K562 (cell line): ENCODE measurements around the gene TENM4. TPM values are rescaled to one million over a fixed set of nuclear protein-coding genes. Genes with fewer than 3 reads are reported as not detected.

Experiments
- ATF1 ChIP-seq, 2 experiments: fragments of 450-650 bp in 1 of 2; IDR thresholded peaks; 2 replicates each; pipeline ENCODE4 v1.6.1; 2016; ENCODE audit warnings: missing compliant biosample characterization in 1 of 2, missing genetic modification characterization in 1 of 2
- BRD9 ChIP-seq: fragments of 450-650 bp; IDR thresholded peaks from 2 replicates; pipeline ENCODE4 v1.6.1; 2018; ENCODE audit warnings: low read depth; ENCODE audit not compliant: partially characterized antibody
- CREM ChIP-seq: IDR thresholded peaks from 2 replicates; pipeline ENCODE4 v1.6.1; 2014; ENCODE audit warnings: antibody characterized with exemption, low read depth
- E2F1 ChIP-seq: sonication (generic); formaldehyde crosslinking; IDR thresholded peaks from 2 replicates; pipeline ENCODE4 v1.8.1; 2023; ENCODE audit warnings: mild to moderate bottlenecking, missing genetic modification reagents, moderate library complexity
- E4F1 ChIP-seq: fragments of 250-450 bp; sonication (Bioruptor Pico); IDR thresholded peaks from 2 replicates; pipeline ENCODE4 v1.5.0; 2021; ENCODE audit warnings: mild to moderate bottlenecking, borderline replicate concordance
- ERF ChIP-seq: fragments of 450-650 bp; formaldehyde crosslinking; IDR thresholded peaks from 2 replicates; pipeline ENCODE4 v1.4.0; 2020; ENCODE audit warnings: mild to moderate bottlenecking, mixed read lengths
- GATA2 ChIP-seq: sonication (generic); formaldehyde crosslinking; IDR thresholded peaks from 2 replicates; pipeline ENCODE4 v1.4.0; 2020; ENCODE audit warnings: mild to moderate bottlenecking, missing genetic modification reagents
- LCOR ChIP-seq: sonication (generic); formaldehyde crosslinking; IDR thresholded peaks from 2 replicates; pipeline ENCODE4 v1.8.0; 2022; ENCODE audit warnings: mild to moderate bottlenecking, missing genetic modification reagents
- NR2C1 ChIP-seq, 2 experiments: fragments of 450-650 bp; IDR thresholded peaks; 2 replicates each; pipeline ENCODE4 v1.6.1; 2017; ENCODE audit warnings: mild to moderate bottlenecking in 2 of 2, antibody characterized with exemption in 1 of 2, inconsistent platforms in 1 of 2, missing compliant biosample characterization in 1 of 2, missing genetic modification characterization in 1 of 2
- PKNOX1 ChIP-seq: fragments of 450-650 bp; IDR thresholded peaks from 2 replicates; pipeline ENCODE4 v1.6.1; 2016
- SMARCB1 ChIP-seq: IDR thresholded peaks from 2 replicates; pipeline ENCODE4 v1.6.1; 2011; ENCODE audit warnings: improper control_type of control experiment, low read depth; ENCODE audit not compliant: insufficient read length
- SRSF1 ChIP-seq: fragments of 200-400 bp; formaldehyde crosslinking; IDR thresholded peaks from 2 replicates; pipeline ENCODE4 v1.6.1; 2017; ENCODE audit warnings: mild to moderate bottlenecking, low read depth, low read length, moderate library complexity
- TEAD4 ChIP-seq, 2 experiments: sonication (generic) in 1 of 2; formaldehyde crosslinking in 1 of 2; IDR thresholded peaks; 2 replicates each; pipeline versions ENCODE4 v1.6.1 to v1.8.0; 2012 to 2022; ENCODE audit warnings: borderline replicate concordance in 1 of 2, inconsistent platforms in 1 of 2, low read length in 1 of 2, mild to moderate bottlenecking in 1 of 2, missing genetic modification reagents in 1 of 2
- THRB ChIP-seq: fragments of 450-650 bp; formaldehyde crosslinking; conservative IDR thresholded peaks from 2 replicates; pipeline ENCODE4 v1.4.0; 2022; ENCODE audit warnings: mild to moderate bottlenecking, missing genetic modification characterization
- ZKSCAN8 ChIP-seq: fragments of 200-800 bp; sonication (Bioruptor generic); IDR thresholded peaks from 2 replicates; pipeline ENCODE4 v1.6.1; 2016; ENCODE audit warnings: missing genetic modification characterization, missing compliant biosample characterization
- ZNF354B ChIP-seq: fragments of 250-450 bp; sonication (Bioruptor Pico); IDR thresholded peaks from 2 replicates; pipeline ENCODE4 v1.4.0; 2020
- ZNF592 ChIP-seq: fragments of 450-650 bp; IDR thresholded peaks from 2 replicates; pipeline ENCODE4 v1.6.1; 2017; ENCODE audit warnings: antibody characterized with exemption, mild to moderate bottlenecking
- ZNF79 ChIP-seq: fragments of 250-450 bp; sonication (Bioruptor Pico); IDR thresholded peaks from 2 replicates; pipeline ENCODE4 v1.4.0; 2020; ENCODE audit warnings: low read depth, mild to moderate bottlenecking, moderate library complexity
- polyA plus RNA-seq, 8 experiments: library from polyadenylated mRNA; depleted of rRNA in 4 of 8; stranded (reverse) in 5 of 8; unstranded in 3 of 8; fragments of >200 nt; fragmentation: Nextera tagmentation in 2 of 8; fragmentation: Illumina TruSeq in 1 of 8; extraction: Ambion mirVana in 2 of 8; extraction: Trizol in 1 of 8; gene quantifications; 2 replicates each; pipeline versions ENCODE4 v1.2.1 to v1.2.3, GENCODE V29; 2011 to 2014; ENCODE audit warnings: inconsistent platforms in 1 of 8, missing spikeins in 1 of 8
- total RNA-seq, 7 experiments: library from RNA; depleted of rRNA in 6 of 7; stranded (reverse); fragments of >200 nt in 6 of 7; fragmentation: Illumina TruSeq in 2 of 7; extraction: Trizol in 2 of 7; gene quantifications; 2 replicates each; pipeline versions ENCODE4 v1.2.1 to v1.2.3, GENCODE V29; 2011 to 2021; ENCODE audit warnings: low replicate concordance in 1 of 7

The TENM4 gene
- total and polyA plus RNA-seq, 9 of the 15 experiments (the other 6 are each of a cell fraction or from before 2014, with no cell fraction given) = 0.16 TPM; not detected in 8

DNA sequence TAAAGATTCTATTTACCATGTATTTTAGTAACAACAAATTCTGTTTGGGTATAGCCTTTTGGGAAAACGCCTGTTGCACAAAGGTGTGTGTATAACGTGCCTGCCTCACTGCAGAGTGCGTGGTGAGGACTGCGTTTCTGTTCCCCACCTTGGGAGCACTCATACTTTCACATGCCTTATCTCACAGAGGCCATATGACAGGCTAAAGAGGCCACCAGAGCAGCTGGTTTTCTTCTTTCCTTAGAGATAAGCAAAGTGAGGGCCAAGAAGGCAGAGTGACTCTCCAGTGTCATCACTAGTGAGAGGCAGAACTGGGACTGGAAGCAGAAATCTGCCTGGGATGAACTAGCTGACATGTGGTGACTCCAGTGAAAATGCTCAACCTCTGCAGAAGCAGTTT lies 497.0 kb downstream of the TENM4 start (continued):
- TF ChIP-seq ATF1 (CRISPR knock-in tag; IDR thresholded peaks at IDR 0.05) (no peak), ATF1 (tag; IDR thresholded peaks at IDR 0.05) (0 out of 2 replicates have a peak, but pooled peaks have one; percentile 9), NR2C1 (IDR thresholded peaks at IDR 0.05) (no peak), NR2C1 (tag; IDR thresholded peaks at IDR 0.05) (0 out of 2 replicates have a peak, but pooled peaks have one; percentile 19), CREM (0 out of 2 replicates have a peak, but pooled peaks have one; percentile 8), SMARCB1 (no peak), ZNF354B (CRISPR knock-in tag) (no peak), SRSF1 (no peak), ZNF79 (no peak), TEAD4 (IDR thresholded peaks at IDR 0.05; ENCODE audit: low read length) (peak; percentile 90), TEAD4 (CRISPR knock-in tag; IDR thresholded peaks at IDR 0.05; ENCODE audit: borderline replicate concordance) (no peak), ERF (CRISPR knock-in tag) (no peak), THRB (CRISPR knock-in tag) (no peak), ZKSCAN8 (CRISPR knock-in tag) (peak; percentile 59; the same call in 1 of the 2 replicates), E2F1 (no peak), LCOR (no peak), E4F1 (CRISPR knock-in tag) (no peak), GATA2 (CRISPR knock-in tag) (peak; percentile 54), ZNF592 (no peak), PKNOX1 (peak; percentile 27), BRD9 (no peak)
